Measurements from ENCODE around the gene TLR2.

TLR2 gene

GRCh38 chr4:153639833-153640802 lies 44.0 kb upstream of the TLR2 start:
- no peak for DNase-seq (ENCODE audit: low read depth)
- in situ Hi-C loops (cut with HindIII; ENCODE audit: low sequenced_read_pairs): no loop called here
- no peak for TF ChIP-seq CTCF (IDR thresholded peaks at IDR 0.05; ENCODE audit: low read depth, low read length, missing control alignments)
- H3K4me3 ChIP-seq (ENCODE audit: low read depth, low read length): no peak overlapping the region

DNA sequence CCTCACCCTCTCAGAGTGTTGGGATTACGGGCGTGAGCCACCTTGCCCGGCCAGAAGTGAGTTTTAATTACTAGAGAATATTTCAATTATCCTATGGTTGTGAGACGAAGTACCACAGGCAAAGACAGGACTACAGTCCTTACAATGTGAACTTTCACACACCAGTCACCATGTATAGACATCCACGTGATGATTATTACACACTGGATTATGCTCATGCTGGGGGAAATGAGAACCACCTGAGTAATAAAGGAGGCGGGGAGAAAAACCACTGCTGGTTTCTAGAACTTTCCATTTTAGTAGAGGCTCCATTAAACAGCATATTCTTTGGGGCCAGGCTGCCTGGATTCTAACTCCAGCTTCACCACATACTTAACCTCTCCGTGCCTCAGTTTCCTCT lies 42.5 kb upstream of the TLR2 start:
- no peak overlapping the region for H3K4me3 ChIP-seq (ENCODE audit: low read depth, low read length)
- DNase-seq (ENCODE audit: low read depth): no peak
- in situ Hi-C loops (cut with HindIII; ENCODE audit: low sequenced_read_pairs): no loop called here
- TF ChIP-seq CTCF (IDR thresholded peaks at IDR 0.05; ENCODE audit: low read depth, low read length, missing control alignments): no peak

GRCh38 chr4:153643406-153644383 lies 40.4 kb upstream of the TLR2 start:
- peak; percentile 44 for TF ChIP-seq CTCF (IDR thresholded peaks at IDR 0.05; ENCODE audit: low read depth, low read length, missing control alignments)
- in situ Hi-C loops (cut with HindIII; ENCODE audit: low sequenced_read_pairs): no loop called here
- H3K4me3 ChIP-seq (ENCODE audit: low read depth, low read length): no peak overlapping the region
- peak; percentile 31 for DNase-seq (ENCODE audit: low read depth)

- peak; percentile 30 for TF ChIP-seq CTCF (IDR thresholded peaks at IDR 0.05; ENCODE audit: low read depth, low read length, missing control alignments)
Observed at GRCh38 chr4:153645183-153645582, 38.9 kb upstream of the TLR2 start.

GRCh38 chr4:153646261-153646660 lies 37.8 kb upstream of the TLR2 start:
- H3K4me3 ChIP-seq (ENCODE audit: low read depth, low read length): no peak overlapping the region
- DNase-seq (ENCODE audit: low read depth): no peak
- TF ChIP-seq CTCF (IDR thresholded peaks at IDR 0.05; ENCODE audit: low read depth, low read length, missing control alignments): no peak
- in situ Hi-C loops (cut with HindIII; ENCODE audit: low sequenced_read_pairs): no loop called here

More at GRCh38 chr4:153645183-153645582, 38.9 kb upstream of the TLR2 start:
- H3K4me3 ChIP-seq (ENCODE audit: low read depth, low read length): no peak overlapping the region
- in situ Hi-C loops (cut with HindIII; ENCODE audit: low sequenced_read_pairs): no loop called here
- no peak for DNase-seq (ENCODE audit: low read depth)

GRCh38 chr4:153646978-153647377 lies 37.1 kb upstream of the TLR2 start:
- in situ Hi-C loops (cut with HindIII; ENCODE audit: low sequenced_read_pairs): no loop called here
- no peak for TF ChIP-seq CTCF (IDR thresholded peaks at IDR 0.05; ENCODE audit: low read depth, low read length, missing control alignments)
- no peak overlapping the region for H3K4me3 ChIP-seq (ENCODE audit: low read depth, low read length)
- DNase-seq (ENCODE audit: low read depth): no peak
